Mucosa of descending colon (tissue), 3 donors: ENCODE measurements around the gene APRT. TPM values are rescaled to one million over a fixed set of nuclear protein-coding genes. Genes with fewer than 3 reads are reported as not detected.

ENCODE experiments used
- ATAC-seq: fragments of 200-7000 bp; cut with Tn5 transposase; one replicate; pipeline ENCODE4 v1.9.1; 2020; ENCODE audit warnings: mild to moderate bottlenecking, moderate library complexity
- DNase-seq, 3 donors: peaks; one replicate each; pipeline ENCODE4 v3.0.0-alpha.2; 2020
- H3K36me3 ChIP-seq: fragments of 200-600 bp; one replicate; pipeline ENCODE4 v1.8.0; 2021; ENCODE audit warnings: low read depth, mild to moderate bottlenecking
- H3K4me1 ChIP-seq: fragments of 200-600 bp; one replicate; pipeline ENCODE4 v1.8.0; 2021; ENCODE audit warnings: low read depth, mild to moderate bottlenecking
- H3K4me3 ChIP-seq: fragments of 200-600 bp; one replicate; pipeline ENCODE4 v1.8.0; 2021; ENCODE audit warnings: mild to moderate bottlenecking
- H3K9me3 ChIP-seq: fragments of 200-600 bp; one replicate; pipeline ENCODE4 v1.8.0; 2021; ENCODE audit warnings: mild to moderate bottlenecking
- CTCF ChIP-seq: fragments of 200-600 bp; IDR thresholded peaks from one replicate; pipeline ENCODE4 v1.8.0; 2022; ENCODE audit warnings: antibody characterized with exemption, mild to moderate bottlenecking
- intact Hi-C, 2 donors: fragments of 100-400 bp; cut with DNase I in 1 of 2; cut with micrococcal nuclease in 1 of 2; formaldehyde crosslinking; loops; one replicate each; pipeline versions ENCODE4 v1.11.0 to v1.11.1; 2022; cut with DNase I, micrococcal nuclease
- total RNA-seq, 3 donors: library from RNA; stranded (reverse); fragmentation: NEBNext Ultra II Directional in 2 of 3; extraction: Animal tissue kit (Norgen Biotek cat#: 25700) in 2 of 3; gene quantifications; one replicate each; pipeline versions ENCODE4 v1.2.1 to v1.2.4, GENCODE V29; 2021 to 2023
- donor health status: DM: no; HTN: no; CAD: no; lungs with moderate emphysema.
- donor health status: DM: no; HTN: no; CAD: no.
- donor health status: DM: no; HTN: yes; CAD: no.

Gene APRT
- total RNA-seq, 3 donors from 2014 or later, result 76.5 to 185 (median 113) TPM

- no peak for ATAC-seq
- intact Hi-C loops, result no loop called here
- no peaks in the 10 kb centered on the region for H3K36me3 ChIP-seq
Observed at GRCh38 chr16:88821168-88821850, 9.6 kb upstream of the APRT start.

GRCh38 chr16:88820385-88821025 is 8.8 kb upstream of the APRT start:
- Histone ChIP-seq H3K4me1 (peaks cover 4% of the 10 kb centered on the region), H3K4me3 (no peak overlapping the region), H3K36me3 (no peaks in the 10 kb centered on the region), H3K9me3 (no peaks in the 10 kb centered on the region)
- intact Hi-C loops, result no loop called here
- no peak for DNase-seq
- no peak for ATAC-seq
- TF ChIP-seq CTCF, result no peak

More at GRCh38 chr16:88821168-88821850, 9.6 kb upstream of the APRT start:
- no peak for DNase-seq
- Histone ChIP-seq H3K9me3 (no peaks in the 10 kb centered on the region), H3K4me1 (peaks cover 1% of the 10 kb centered on the region), H3K4me3 (no peak overlapping the region)
- no peak for TF ChIP-seq CTCF

- H3K4me1 ChIP-seq, result peaks cover 4% of the 10 kb centered on the region
- no peak for TF ChIP-seq CTCF
- H3K4me3 ChIP-seq, result no peak overlapping the region
- intact Hi-C loops, result no loop called here
- H3K36me3 ChIP-seq, result no peaks in the 10 kb centered on the region
- H3K9me3 ChIP-seq, result no peaks in the 10 kb centered on the region
- DNase-seq (no peak), ATAC-seq (no peak)
Observed at GRCh38 chr16:88819126-88819525, 7.4 kb upstream of the APRT start.

GRCh38 chr16:88818575-88818874 is 6.8 kb upstream of the APRT start:
- H3K4me1 ChIP-seq, result peaks cover 4% of the 10 kb centered on the region
- DNase-seq (no peak), ATAC-seq (no peak)
- no peaks in the 10 kb centered on the region for H3K36me3 ChIP-seq
- intact Hi-C loops, result no loop called here
- no peak for TF ChIP-seq CTCF
- H3K4me3 ChIP-seq, result no peak overlapping the region
- no peaks in the 10 kb centered on the region for H3K9me3 ChIP-seq

- no peaks in the 10 kb centered on the region for H3K9me3 ChIP-seq
- H3K4me1 ChIP-seq, result peaks cover 4% of the 10 kb centered on the region
- no peak for ATAC-seq
- no peak overlapping the region for H3K4me3 ChIP-seq
- no peak for DNase-seq
- TF ChIP-seq CTCF, result no peak
- intact Hi-C loops, result no loop called here
- no peaks in the 10 kb centered on the region for H3K36me3 ChIP-seq
Observed at GRCh38 chr16:88817785-88818574, 6.3 kb upstream of the APRT start.
